ENCODE data around the gene USP16. TPM values are rescaled to one million over a fixed set of nuclear protein-coding genes. Genes with fewer than 3 reads are reported as not detected.

Gene USP16
- total RNA-seq, 1 donor from 2014 or later, result 7.2 TPM

DNA sequence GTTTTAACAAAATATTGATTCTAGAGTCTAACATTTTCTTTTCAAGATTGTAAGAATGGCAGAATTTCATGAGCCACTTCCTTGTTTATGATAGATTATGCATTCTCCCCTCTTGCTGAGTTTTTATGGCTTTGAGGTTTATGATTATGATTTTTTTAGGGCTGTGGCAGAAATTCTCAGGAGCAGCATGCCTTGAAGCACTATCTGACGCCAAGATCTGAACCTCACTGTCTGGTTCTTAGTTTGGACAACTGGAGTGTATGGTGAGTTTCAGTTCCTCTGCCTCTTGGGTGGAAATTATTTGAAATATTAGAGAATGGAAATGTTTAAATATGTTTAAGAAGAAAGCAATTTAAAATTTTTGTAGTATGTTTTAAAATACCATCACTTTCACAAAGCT, 10.2 kb downstream of the USP16 start:
- TF ChIP-seq, protein P1, sequence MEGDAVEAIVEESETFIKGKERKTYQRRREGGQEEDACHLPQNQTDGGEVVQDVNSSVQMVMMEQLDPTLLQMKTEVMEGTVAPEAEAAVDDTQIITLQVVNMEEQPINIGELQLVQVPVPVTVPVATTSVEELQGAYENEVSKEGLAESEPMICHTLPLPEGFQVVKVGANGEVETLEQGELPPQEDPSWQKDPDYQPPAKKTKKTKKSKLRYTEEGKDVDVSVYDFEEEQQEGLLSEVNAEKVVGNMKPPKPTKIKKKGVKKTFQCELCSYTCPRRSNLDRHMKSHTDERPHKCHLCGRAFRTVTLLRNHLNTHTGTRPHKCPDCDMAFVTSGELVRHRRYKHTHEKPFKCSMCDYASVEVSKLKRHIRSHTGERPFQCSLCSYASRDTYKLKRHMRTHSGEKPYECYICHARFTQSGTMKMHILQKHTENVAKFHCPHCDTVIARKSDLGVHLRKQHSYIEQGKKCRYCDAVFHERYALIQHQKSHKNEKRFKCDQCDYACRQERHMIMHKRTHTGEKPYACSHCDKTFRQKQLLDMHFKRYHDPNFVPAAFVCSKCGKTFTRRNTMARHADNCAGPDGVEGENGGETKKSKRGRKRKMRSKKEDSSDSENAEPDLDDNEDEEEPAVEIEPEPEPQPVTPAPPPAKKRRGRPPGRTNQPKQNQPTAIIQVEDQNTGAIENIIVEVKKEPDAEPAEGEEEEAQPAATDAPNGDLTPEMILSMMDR (IDR thresholded peaks at IDR 0.05), result no peak
- intact Hi-C loops (cut with DNase I), result no loop called here
- Histone ChIP-seq H3K4me3 (no peak overlapping the region), H3K27ac (no peak overlapping the region), H3K36me3 (peaks cover 68 to 73% of the 10 kb centered on the region in 2 donors), H3K4me1 (peaks cover 0 to 2% of the 10 kb centered on the region in 2 donors), H3K27me3 (no peaks in the 10 kb centered on the region), H3K9me3 (no peaks in the 10 kb centered on the region)
- no peak for DNase-seq (ENCODE audit: low spot score in 2 of 2)

DNA sequence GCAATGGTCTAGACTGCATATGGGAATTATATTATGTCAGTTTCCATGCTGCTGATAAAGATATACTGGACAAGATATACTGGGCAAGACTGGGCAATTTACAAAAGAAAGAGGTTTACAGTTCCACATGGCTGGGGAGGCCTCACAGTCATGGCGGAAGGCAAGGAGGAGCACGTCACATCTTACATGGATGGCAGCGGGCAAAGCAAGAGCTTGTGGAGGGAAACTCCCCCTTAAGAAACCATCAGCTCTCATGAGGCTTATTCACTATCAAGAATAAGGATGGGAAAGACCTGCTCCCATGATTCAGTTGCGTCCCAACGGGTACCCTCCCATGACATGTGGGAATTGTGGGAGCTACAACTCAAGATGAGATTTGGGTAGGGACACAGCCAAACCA, 27.8 kb downstream of the USP16 start:
- no peak overlapping the region for H3K27ac ChIP-seq
- intact Hi-C loops (cut with DNase I), result no loop called here
- peaks cover 74 to 90% of the 10 kb centered on the region in 2 donors for H3K36me3 ChIP-seq
- no peak for DNase-seq (ENCODE audit: low spot score in 2 of 2)
- no peaks in the 10 kb centered on the region for H3K9me3 ChIP-seq
- no peaks in the 10 kb centered on the region for H3K4me1 ChIP-seq
- no peaks in the 10 kb centered on the region for H3K27me3 ChIP-seq
- TF ChIP-seq, protein P1 (IDR thresholded peaks at IDR 0.05), result no peak
- no peak overlapping the region for H3K4me3 ChIP-seq

DNA sequence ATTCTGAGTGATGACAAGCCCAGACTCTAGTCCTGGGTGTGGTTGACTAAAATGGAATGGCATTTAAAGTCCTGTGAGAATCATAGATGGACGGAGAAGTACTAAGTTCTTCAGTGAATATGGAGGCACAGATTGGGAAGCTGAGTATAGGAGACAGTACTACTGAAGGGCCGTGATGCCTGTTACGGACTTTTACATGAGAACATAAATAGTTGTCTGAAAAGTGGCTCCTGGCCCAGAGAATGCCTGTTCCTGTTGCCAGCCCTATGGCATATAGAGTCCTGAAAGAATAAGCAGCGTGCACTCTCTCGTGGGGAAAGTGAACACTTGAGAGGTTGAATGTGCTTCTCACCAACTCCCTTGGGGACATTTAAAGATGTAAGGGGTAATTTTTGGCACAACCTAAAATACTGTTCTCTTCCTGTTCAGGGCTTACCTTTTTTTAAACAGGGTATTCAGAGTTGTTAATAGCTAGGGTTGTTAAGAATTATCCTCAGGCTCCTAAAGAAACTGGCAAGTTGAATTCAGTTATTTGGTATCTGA, 28.6 kb downstream of the USP16 start:
- peaks cover 78 to 94% of the 10 kb centered on the region in 2 donors for H3K36me3 ChIP-seq
- H3K4me3 ChIP-seq, result no peak overlapping the region
- H3K27ac ChIP-seq, result peak overlapping the region; percentile 51 to 73
- no peaks in the 10 kb centered on the region for H3K27me3 ChIP-seq
- no peaks in the 10 kb centered on the region for H3K4me1 ChIP-seq
- TF ChIP-seq, protein P1 (IDR thresholded peaks at IDR 0.05), result no peak
- H3K9me3 ChIP-seq, result no peaks in the 10 kb centered on the region
- DNase-seq (ENCODE audit: low spot score in 2 of 2), result no peak
- intact Hi-C loops (cut with DNase I), result no loop called here

DNA sequence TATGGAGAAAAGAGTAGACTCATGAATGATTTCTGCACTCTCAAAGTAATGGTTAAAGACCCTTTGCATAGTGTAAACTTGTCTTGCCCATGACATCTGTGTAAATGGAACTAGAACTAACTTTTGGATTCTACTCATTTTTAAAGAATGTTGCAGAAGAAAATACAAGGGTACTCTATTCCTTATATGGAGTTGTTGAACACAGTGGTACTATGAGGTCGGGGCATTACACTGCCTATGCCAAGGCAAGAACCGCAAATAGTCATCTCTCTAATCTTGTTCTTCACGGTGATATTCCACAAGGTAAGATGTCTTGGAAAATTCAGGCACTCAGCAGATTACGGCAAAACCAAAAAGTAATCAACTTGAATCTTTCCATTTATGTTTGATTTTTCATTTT, 29.2 kb downstream of the USP16 start:
- intact Hi-C loops (cut with DNase I), result no loop called here
- Histone ChIP-seq H3K36me3 (peaks cover 80 to 98% of the 10 kb centered on the region in 2 donors), H3K4me1 (no peaks in the 10 kb centered on the region), H3K9me3 (no peaks in the 10 kb centered on the region), H3K27ac (peak overlapping the region; percentile 51 to 73), H3K4me3 (no peak overlapping the region), H3K27me3 (no peaks in the 10 kb centered on the region)
- DNase-seq (ENCODE audit: low spot score in 2 of 2), result no peak
- TF ChIP-seq, protein P1 (IDR thresholded peaks at IDR 0.05), result no peak

DNA sequence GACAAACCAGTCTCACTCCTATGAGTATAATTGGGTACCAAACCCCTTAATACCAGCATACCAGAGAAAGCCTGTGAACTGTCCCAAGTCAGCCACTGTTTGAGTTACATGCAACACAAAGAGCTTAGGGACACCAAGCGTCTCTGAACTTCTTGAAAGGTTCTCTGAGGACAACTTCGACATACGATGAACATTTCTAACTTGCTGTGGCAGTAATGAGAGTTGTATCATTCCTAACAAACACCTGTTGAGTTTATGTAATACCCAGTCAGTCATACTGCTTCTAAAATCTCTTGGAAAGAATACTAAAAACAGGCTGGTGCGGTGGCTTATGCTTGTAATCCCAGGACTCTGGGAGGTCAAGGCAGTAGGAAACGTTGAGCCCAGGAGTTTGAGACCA, 30.6 kb downstream of the USP16 start:
- DNase-seq (ENCODE audit: low spot score in 2 of 2), result no peak
- H3K27ac ChIP-seq, result no peak overlapping the region
- no peaks in the 10 kb centered on the region for H3K27me3 ChIP-seq
- peaks cover 80 to 98% of the 10 kb centered on the region in 2 donors for H3K36me3 ChIP-seq
- no peak overlapping the region for H3K4me3 ChIP-seq
- no peaks in the 10 kb centered on the region for H3K9me3 ChIP-seq
- TF ChIP-seq, protein P1 (IDR thresholded peaks at IDR 0.05), result no peak
- no peaks in the 10 kb centered on the region for H3K4me1 ChIP-seq
- intact Hi-C loops (cut with DNase I), result no loop called here

DNA sequence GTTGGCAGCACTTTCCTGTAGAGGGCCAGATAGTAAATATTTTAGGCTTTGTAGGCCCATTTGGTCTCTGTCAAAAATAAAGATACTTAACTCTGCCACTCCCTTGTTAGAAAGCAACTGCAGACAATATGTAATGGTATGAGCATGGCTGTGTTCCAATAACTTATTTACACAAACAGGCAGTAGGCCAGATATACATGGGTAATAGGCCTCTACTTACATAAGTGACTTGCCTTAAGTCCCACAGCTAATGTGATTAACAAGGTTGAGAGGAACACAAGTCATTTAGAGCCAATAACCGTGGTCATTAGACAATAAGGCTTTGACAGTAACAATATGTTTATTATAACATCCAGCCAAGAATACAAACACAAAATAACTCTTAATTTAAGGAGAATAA, 31.5 kb downstream of the USP16 start:
- Histone ChIP-seq H3K36me3 (peaks cover 80 to 98% of the 10 kb centered on the region in 2 donors), H3K4me3 (no peak overlapping the region), H3K27me3 (no peaks in the 10 kb centered on the region), H3K27ac (no peak overlapping the region), H3K4me1 (no peaks in the 10 kb centered on the region), H3K9me3 (no peaks in the 10 kb centered on the region)
- TF ChIP-seq, protein P1 (IDR thresholded peaks at IDR 0.05), result no peak
- no peak for DNase-seq (ENCODE audit: low spot score in 2 of 2)
- intact Hi-C loops (cut with DNase I), result no loop called here
